Adrenal gland (tissue), 12 donors: ENCODE results near the gene TAF12. TPM values are rescaled to one million over a fixed set of nuclear protein-coding genes. Genes with fewer than 3 reads are reported as not detected.
"Not testable (repeated sequence)": the region's sequence is repeated elsewhere in the genome, so short reads cannot be mapped to it uniquely, and the experiment has no call there.

Experiments used
- DNase-seq, 7 donors: peaks; one replicate each; pipeline ENCODE4 v3.0.0-alpha.2; 2019 to 2020
- H3K27ac ChIP-seq, 5 donors: fragments of 200-600 bp; sonication (generic) in 4 of 5; 1 replicate in 3 of 5; 2 replicates in 2 of 5; pipeline versions ENCODE4 v1.5.1 to v1.8.0; 2016 to 2020; ENCODE audit warnings: mild to moderate bottlenecking in 1 of 5
- H3K27me3 ChIP-seq: fragments of 200-600 bp; 2 replicates; pipeline ENCODE4 v1.8.0; 2021
- H3K36me3 ChIP-seq, 2 donors: fragments of 200-600 bp; replicated peaks in 1 of 2; 1 replicate in 1 of 2; 2 replicates in 1 of 2; pipeline versions ENCODE4 v1.5.1 to v1.8.0; 2018 to 2022
- H3K4me1 ChIP-seq, 2 donors: fragments of 200-600 bp; replicated peaks in 1 of 2; 1 replicate in 1 of 2; 2 replicates in 1 of 2; pipeline versions ENCODE4 v1.5.1 to v1.8.0; 2018 to 2021
- H3K4me3 ChIP-seq, 4 donors: fragments of 200-600 bp; sonication (generic) in 3 of 4; one replicate each; pipeline ENCODE4 v1.5.1; 2016 to 2018
- H3K9me3 ChIP-seq, 3 donors: fragments of 200-600 bp; sonication (generic) in 1 of 3; replicated peaks in 1 of 3; 1 replicate in 2 of 3; 2 replicates in 1 of 3; pipeline versions ENCODE4 v1.5.1 to v1.8.0; 2016 to 2021
- CTCF ChIP-seq, 6 experiments: fragments of 450-650 bp in 4 of 6; fragments of 200-600 bp in 2 of 6; sonication (generic) in 1 of 6; IDR thresholded peaks; 1 replicate in 5 of 6; 2 replicates in 1 of 6; pipeline versions ENCODE4 v1.5.1 to v1.8.0; 2016 to 2021; ENCODE audit warnings: antibody characterized with exemption in 6 of 6, mild to moderate bottlenecking in 2 of 6, moderate library complexity in 1 of 6
- POLR2A ChIP-seq, 2 donors: fragments of 450-650 bp; IDR thresholded peaks; one replicate each; pipeline ENCODE4 v1.6.1; 2017; ENCODE audit warnings: antibody characterized with exemption in 2 of 2, mild to moderate bottlenecking in 2 of 2, moderate library complexity in 1 of 2
- WGBS, 4 donors: extraction: QIAGEN DNeasy Blood & Tissue Kit in 2 of 4; methylation state at CpG; one replicate each; pipeline versions ENCODE4 v1.1.5 to v1.1.7; 2013 to 2017; 5-methylcytosine and 5-hydroxymethylcytosine counted together
- intact Hi-C, 2 donors: fragments of 100-400 bp; cut with DNase I; formaldehyde crosslinking; loops; one replicate each; pipeline versions ENCODE4 v1.14.1 to v1.15.0; 2022 to 2023
- polyA plus RNA-seq, 3 donors: library from polyadenylated mRNA; stranded (reverse); fragments of 200-250 nt in 2 of 3; fragments of 350-450 nt in 1 of 3; fragmentation: Illumina TruSeq in 1 of 3; extraction: RNeasy Lipid Tissue Mini Kit (QIAGEN cat#74804) in 1 of 3; gene quantifications; one replicate each; pipeline ENCODE4 v1.2.3, GENCODE V29; 2013 to 2014
- total RNA-seq, 9 donors: library from RNA; depleted of rRNA in 4 of 9; stranded (reverse); fragments of >200 nt in 4 of 9; fragments of 120-200 nt in 1 of 9; fragmentation: NEBNext Ultra II Directional in 1 of 9; extraction: Animal tissue kit (Norgen Biotek cat#: 25700) in 1 of 9; gene quantifications; one replicate each; pipeline versions ENCODE4 v1.1.0 to v1.2.4, GENCODE V29; 2013 to 2023
- donor health status: healthy with polysubstance abuse.
- donor health status: Bipolar disorder and iron deficiency.
- donor health status: DM: yes; HTN: yes; CAD: no.
- donor health status: DM: no; HTN: no; CAD: no.
- donor health status: DM: no; HTN: no; CAD: no.
- donor health status: DM: yes; HTN: yes; CAD: no.

TAF12 gene
- total and polyA plus RNA-seq, 12 donors: 12.2 to 35.0 (median 21.9) TPM

- Histone ChIP-seq H3K9me3 (no peaks in the 10 kb centered on the region), H3K4me1 (peaks cover 9 to 11% of the 10 kb centered on the region in 2 donors), H3K27ac (no peak overlapping the region), H3K27me3 (no peaks in the 10 kb centered on the region), H3K4me3 (no peak overlapping the region), H3K36me3 (no peaks in the 10 kb centered on the region)
- intact Hi-C loops: no loop called here
- TF ChIP-seq POLR2A (IDR thresholded peaks at IDR 0.05): no peak
- no peak for TF ChIP-seq CTCF (IDR thresholded peaks at IDR 0.05)
- DNase-seq: no peak
- WGBS, 4 donors: 62 to 82% (median 80%) methylated on average over 7 of the region's 7 CpGs
These were observed 21.1 kb upstream of the TAF12 start for GRCh38 chr1:28663871-28664470.

DNA sequence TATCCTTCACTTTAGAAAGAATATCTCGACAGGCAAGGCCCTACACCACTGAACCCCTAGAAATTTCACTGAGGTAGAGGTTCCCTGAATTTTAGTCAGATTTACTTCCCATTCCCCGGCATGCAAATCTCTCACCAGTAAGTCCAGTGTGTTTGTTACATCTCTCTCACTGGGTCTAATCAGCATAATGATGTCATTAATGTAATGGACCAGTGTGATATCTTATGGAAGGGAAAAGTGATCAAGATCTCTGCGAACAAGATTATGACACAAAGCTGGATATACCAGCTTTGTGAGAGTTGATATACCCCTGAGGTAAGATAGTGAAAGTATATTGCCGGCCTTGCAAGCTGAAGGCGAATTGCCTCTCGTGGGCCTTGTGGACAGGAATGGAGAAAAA, 13.5 kb upstream of the TAF12 start:
- intact Hi-C loops: loop anchor here in 1 of 2 donors (10.0 kb wide), 1 partner anchor 218 kb away; no protein-coding TSS in a partner anchor
- Histone ChIP-seq H3K36me3 (no peaks in the 10 kb centered on the region), H3K4me3 (no peak overlapping the region), H3K9me3 (no peaks in the 10 kb centered on the region), H3K27me3 (no peaks in the 10 kb centered on the region), H3K4me1 (no peaks in the 10 kb centered on the region), H3K27ac (no peak overlapping the region)
- TF ChIP-seq POLR2A (IDR thresholded peaks at IDR 0.05): no peak
- TF ChIP-seq CTCF (IDR thresholded peaks at IDR 0.05): no peak
- DNase-seq: no peak
- WGBS, 4 donors: 94 to 97% (median 95%) methylated on average over 6 of the region's 6 CpGs

GRCh38 chr1:28655448-28656311, 12.8 kb upstream of the TAF12 start:
- not testable (repeated sequence) for H3K4me1 ChIP-seq, DNase-seq, H3K36me3 ChIP-seq, H3K4me3 ChIP-seq, H3K27me3 ChIP-seq, H3K27ac ChIP-seq, H3K9me3 ChIP-seq
- WGBS, 4 donors: 83 to 90% (median 88%) methylated on average over 8 to 10 of the region's 10 CpGs
- intact Hi-C loops: loop anchor here in 1 of 2 donors (10.0 kb wide), 1 partner anchor 219 kb away; no protein-coding TSS in a partner anchor

DNA sequence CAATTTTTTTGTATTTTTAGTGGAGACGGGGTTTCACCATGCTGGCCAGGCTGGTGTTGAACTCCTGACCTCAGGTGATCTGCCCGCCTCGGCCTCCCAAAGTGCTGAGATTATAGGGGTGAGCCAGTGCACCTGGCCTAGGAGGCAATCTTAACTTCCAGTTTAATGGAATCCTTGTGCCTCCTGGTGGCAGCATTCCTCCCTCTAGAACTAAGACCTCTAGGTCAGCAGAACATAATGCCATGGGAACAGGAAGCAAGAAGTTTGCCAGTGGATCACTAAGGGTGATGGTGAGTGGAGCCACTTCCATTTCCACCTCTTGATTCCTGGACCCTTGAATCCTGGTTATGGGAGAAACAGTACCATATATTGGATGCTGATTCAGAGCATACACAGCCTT, 11.0 kb upstream of the TAF12 start:
- H3K27ac ChIP-seq, H3K27me3 ChIP-seq, H3K4me1 ChIP-seq, H3K36me3 ChIP-seq, H3K4me3 ChIP-seq, H3K9me3 ChIP-seq: not testable (repeated sequence)
- DNase-seq: peak in 2 of 7 donors; percentile 35 to 39
- WGBS, 4 donors: 54 to 70% (median 68%) methylated on average over 3 of the region's 3 CpGs
- peak in 3 of 6 experiments; percentile 18 to 29 (median 26) for TF ChIP-seq CTCF (IDR thresholded peaks at IDR 0.05)
- intact Hi-C loops: loop anchor here (5.0 to 10.0 kb wide), 2 partner anchors 221 to 223 kb away; no protein-coding TSS in a partner anchor

GRCh38 chr1:28653063-28653462, 10.2 kb upstream of the TAF12 start:
- intact Hi-C loops: loop anchor here (5.0 to 10.0 kb wide), 2 partner anchors 222 to 224 kb away; no protein-coding TSS in a partner anchor
- not testable (repeated sequence) for H3K36me3 ChIP-seq, H3K4me1 ChIP-seq, H3K9me3 ChIP-seq, H3K27ac ChIP-seq, DNase-seq, H3K4me3 ChIP-seq, H3K27me3 ChIP-seq
- WGBS, 4 donors: 63 to 78% (median 70%) methylated on average over 11 to 13 of the region's 13 CpGs
